ENCODE measurements around the gene PIWIL4.

PIWIL4 gene

GRCh38 chr11:94662846-94663390 is 95.8 kb downstream of the PIWIL4 start:
- H3K27me3 ChIP-seq (ENCODE audit: insufficient read depth, low read depth, severe bottlenecking) = no peaks in the 10 kb centered on the region
- no peak overlapping the region for H3K27ac ChIP-seq
- DNase-seq = no peak

GRCh38 chr11:94664346-94664745 is 97.2 kb downstream of the PIWIL4 start:
- Histone ChIP-seq H3K36me3 (no peaks in the 10 kb centered on the region), H3K9me3 (ENCODE audit: severe bottlenecking) (no peaks in the 10 kb centered on the region), H3K4me3 (ENCODE audit: low read depth, low read length) (no peak overlapping the region), H3K27ac (no peak overlapping the region), H3K27me3 (ENCODE audit: insufficient read depth, low read depth, severe bottlenecking) (no peaks in the 10 kb centered on the region)
- TF ChIP-seq CTCF (IDR thresholded peaks at IDR 0.05; ENCODE audit: low read depth, low read length) = no peak
- DNase-seq = no peak

More at GRCh38 chr11:94662846-94663390, 95.8 kb downstream of the PIWIL4 start:
- Histone ChIP-seq H3K9me3 (ENCODE audit: severe bottlenecking) (no peaks in the 10 kb centered on the region), H3K36me3 (no peaks in the 10 kb centered on the region), H3K4me3 (ENCODE audit: low read depth, low read length) (no peak overlapping the region)
- no peak for TF ChIP-seq CTCF (IDR thresholded peaks at IDR 0.05; ENCODE audit: low read depth, low read length)

- Histone ChIP-seq H3K27me3 (ENCODE audit: insufficient read depth, low read depth, severe bottlenecking) (no peaks in the 10 kb centered on the region), H3K36me3 (no peaks in the 10 kb centered on the region), H3K4me3 (ENCODE audit: low read depth, low read length) (no peak overlapping the region), H3K9me3 (ENCODE audit: severe bottlenecking) (no peaks in the 10 kb centered on the region), H3K27ac (no peak overlapping the region)
- DNase-seq = no peak
- TF ChIP-seq CTCF (IDR thresholded peaks at IDR 0.05; ENCODE audit: low read depth, low read length) = no peak
Measured at GRCh38 chr11:94665116-94665659, 98.0 kb downstream of the PIWIL4 start.

GRCh38 chr11:94666792-94667721 is 99.9 kb downstream of the PIWIL4 start:
- Histone ChIP-seq H3K27me3 (ENCODE audit: insufficient read depth, low read depth, severe bottlenecking) (no peaks in the 10 kb centered on the region), H3K27ac (no peak overlapping the region; the same call in 1 of the 2 replicates), H3K9me3 (ENCODE audit: severe bottlenecking) (peaks cover 3% of the 10 kb centered on the region), H3K4me3 (ENCODE audit: low read depth, low read length) (no peak overlapping the region), H3K36me3 (no peaks in the 10 kb centered on the region)
- DNase-seq = no peak
- TF ChIP-seq CTCF (IDR thresholded peaks at IDR 0.05; ENCODE audit: low read depth, low read length) = no peak

GRCh38 chr11:94668212-94668793 is 101.1 kb downstream of the PIWIL4 start:
- no peak for DNase-seq
- TF ChIP-seq CTCF (IDR thresholded peaks at IDR 0.05; ENCODE audit: low read depth, low read length) = no peak
- H3K27ac ChIP-seq = no peak overlapping the region
- no peak overlapping the region for H3K4me3 ChIP-seq (ENCODE audit: low read depth, low read length)
- H3K27me3 ChIP-seq (ENCODE audit: insufficient read depth, low read depth, severe bottlenecking) = no peaks in the 10 kb centered on the region
- peaks cover 9% of the 10 kb centered on the region for H3K9me3 ChIP-seq (ENCODE audit: severe bottlenecking)
- no peaks in the 10 kb centered on the region for H3K36me3 ChIP-seq
